H4 (cell line): ENCODE measurements around the gene PTPRN2. TPM values are rescaled to one million over a fixed set of nuclear protein-coding genes. Genes with fewer than 3 reads are reported as not detected.

Experiments used
- DNase-seq: peaks from one replicate; pipeline ENCODE4 v3.0.0-alpha.2; 2015; ENCODE audit warnings: low spot score
- total RNA-seq: library from RNA; depleted of rRNA; stranded (reverse); fragments of >200 nt; shearing (Covaris generic); gene quantifications from 2 replicates; pipeline ENCODE4 v1.2.3, GENCODE V29; 2014

Gene PTPRN2
- total RNA-seq, 1 experiment from 2014 or later, result 0.97 TPM

- no peak for DNase-seq
Observed at GRCh38 chr7:157652954-157653826, 934.4 kb downstream of the PTPRN2 start.

- no peak for DNase-seq
Observed at GRCh38 chr7:157652161-157652953, 935.3 kb downstream of the PTPRN2 start.

GRCh38 chr7:157651366-157652160 lies 936.1 kb downstream of the PTPRN2 start:
- no peak for DNase-seq

GRCh38 chr7:157650801-157651200 lies 936.8 kb downstream of the PTPRN2 start:
- DNase-seq, result no peak

- DNase-seq, result no peak
Observed at GRCh38 chr7:157650131-157650631, 937.4 kb downstream of the PTPRN2 start.

GRCh38 chr7:157646551-157646950 lies 941.1 kb downstream of the PTPRN2 start:
- DNase-seq, result no peak

GRCh38 chr7:157645539-157645938 lies 942.1 kb downstream of the PTPRN2 start:
- DNase-seq, result no peak

GRCh38 chr7:157644946-157645345 lies 942.7 kb downstream of the PTPRN2 start:
- no peak for DNase-seq

GRCh38 chr7:157643525-157643970 lies 944.1 kb downstream of the PTPRN2 start:
- DNase-seq, result no peak

GRCh38 chr7:157641866-157642265 lies 945.8 kb downstream of the PTPRN2 start:
- DNase-seq, result no peak

GRCh38 chr7:157640144-157640543 lies 947.5 kb downstream of the PTPRN2 start:
- no peak for DNase-seq

- DNase-seq, result no peak
Observed at GRCh38 chr7:157638563-157638962, 949.1 kb downstream of the PTPRN2 start.

- no peak for DNase-seq
Observed at GRCh38 chr7:157637216-157637949, 950.2 kb downstream of the PTPRN2 start.

GRCh38 chr7:157635669-157636068 lies 952.0 kb downstream of the PTPRN2 start:
- no peak for DNase-seq

GRCh38 chr7:157635148-157635500 lies 952.5 kb downstream of the PTPRN2 start:
- no peak for DNase-seq

- DNase-seq, result no peak
Observed at GRCh38 chr7:157634401-157635147, 953.0 kb downstream of the PTPRN2 start.

- no peak for DNase-seq
Observed at GRCh38 chr7:157633465-157634185, 954.0 kb downstream of the PTPRN2 start.

- DNase-seq, result no peak
Observed at GRCh38 chr7:157630301-157630853, 957.2 kb downstream of the PTPRN2 start.

GRCh38 chr7:157628456-157628855 lies 959.2 kb downstream of the PTPRN2 start:
- DNase-seq, result no peak
